ENCODE data around the gene CFAP91. TPM values are rescaled to one million over a fixed set of nuclear protein-coding genes. Genes with fewer than 3 reads are reported as not detected.

CFAP91 gene
- total and polyA plus RNA-seq, 9 of the 15 experiments (the other 6 are each of a cell fraction or from before 2014, with no cell fraction given): not detected

DNA sequence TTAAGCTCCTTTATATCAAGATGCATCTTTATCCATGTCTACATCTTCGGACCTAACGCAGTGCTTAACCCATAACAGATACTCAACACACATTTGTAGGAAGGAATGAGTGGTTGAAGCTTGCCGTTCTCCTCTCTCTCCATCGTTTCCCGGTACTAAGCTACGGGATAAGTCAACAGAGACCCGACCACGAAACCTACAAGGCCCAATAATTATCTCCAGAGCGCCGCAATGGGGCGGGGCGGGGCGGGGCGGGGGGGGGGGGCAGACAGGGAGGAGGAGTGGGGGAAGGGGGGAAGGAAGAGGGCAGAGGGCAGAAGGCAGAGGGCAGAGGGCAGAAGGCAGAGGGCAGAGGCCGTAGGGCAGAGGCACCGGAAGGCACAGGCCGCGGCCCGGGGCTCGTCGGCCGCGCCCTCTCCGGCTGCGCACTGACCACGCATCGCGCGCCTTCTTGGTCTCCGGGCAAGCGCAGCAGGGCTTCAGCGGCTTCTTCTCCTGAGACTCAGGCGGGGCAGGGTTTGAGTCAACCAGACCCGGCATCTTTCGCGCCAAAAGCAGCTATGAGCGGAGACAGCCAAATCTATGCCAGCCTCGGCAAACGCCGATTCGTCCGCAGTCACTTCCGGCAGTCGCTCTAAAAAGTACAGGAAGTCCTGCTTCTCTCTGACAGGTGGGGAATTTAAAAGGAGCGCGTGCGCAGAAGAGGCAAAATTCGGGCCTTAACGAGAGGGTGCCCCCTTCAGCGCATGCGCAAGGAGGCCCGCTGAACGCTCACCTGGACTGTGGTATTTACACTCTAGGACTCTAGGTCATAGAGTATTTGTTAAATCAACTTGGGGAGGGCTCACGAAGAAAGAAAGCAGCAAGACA, 25.8 kb upstream of the CFAP91 start, which contains the start of gene COX17 (continued):
- TF ChIP-seq, protein P1, sequence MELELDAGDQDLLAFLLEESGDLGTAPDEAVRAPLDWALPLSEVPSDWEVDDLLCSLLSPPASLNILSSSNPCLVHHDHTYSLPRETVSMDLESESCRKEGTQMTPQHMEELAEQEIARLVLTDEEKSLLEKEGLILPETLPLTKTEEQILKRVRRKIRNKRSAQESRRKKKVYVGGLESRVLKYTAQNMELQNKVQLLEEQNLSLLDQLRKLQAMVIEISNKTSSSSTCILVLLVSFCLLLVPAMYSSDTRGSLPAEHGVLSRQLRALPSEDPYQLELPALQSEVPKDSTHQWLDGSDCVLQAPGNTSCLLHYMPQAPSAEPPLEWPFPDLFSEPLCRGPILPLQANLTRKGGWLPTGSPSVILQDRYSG (tag; conservative IDR thresholded peaks at IDR 0.05; ENCODE audit: low read depth): no peak
- TF ChIP-seq ESRRA (IDR thresholded peaks at IDR 0.05; ENCODE audit: borderline replicate concordance, low read depth) (peak; percentile 49; the same call in 1 of the 2 replicates), TCFL5 (CRISPR knock-in tag; conservative IDR thresholded peaks at IDR 0.05) (no peak), ZNF830 (CRISPR knock-in tag; IDR thresholded peaks at IDR 0.05) (no peak), L3MBTL2 (IDR thresholded peaks at IDR 0.05) (peak; percentile 75), BDP1 (IDR thresholded peaks at IDR 0.05; ENCODE audit: insufficient read depth, insufficient read length) (no peak), GABPB1 (CRISPR knock-in tag; IDR thresholded peaks at IDR 0.05) (peak; percentile 89), ZFX (CRISPR knock-in tag; IDR thresholded peaks at IDR 0.05) (peak; percentile 91), CBX3 (IDR thresholded peaks at IDR 0.05; ENCODE audit: borderline replicate concordance in 1 of 2, low read length in 2 of 2) (peak in 1 of 2 experiments; percentile 25; a peak in 1 of 3 replicates), ZNF408 (CRISPR knock-in tag; IDR thresholded peaks at IDR 0.05; ENCODE audit: low read depth) (no peak), TEAD1 (CRISPR knock-in tag; IDR thresholded peaks at IDR 0.05) (peak in 1 of 2 experiments; percentile 71; a peak in 1 of 4 replicates), NRF1 (conservative IDR thresholded peaks at IDR 0.05 in 1 of 2, IDR thresholded peaks at IDR 0.05 in 1 of 2) (peak; percentile 98), HNRNPLL (IDR thresholded peaks at IDR 0.05; ENCODE audit: low read depth, low read length, poor library complexity, severe bottlenecking) (peak; percentile 40), ATF1 (CRISPR knock-in tag; IDR thresholded peaks at IDR 0.05) (no peak), ATF1 (tag; IDR thresholded peaks at IDR 0.05) (peak; percentile 77), MTA2 (IDR thresholded peaks at IDR 0.05; ENCODE audit: low read depth) (peak; percentile 91)
- TF ChIP-seq, protein P2, sequence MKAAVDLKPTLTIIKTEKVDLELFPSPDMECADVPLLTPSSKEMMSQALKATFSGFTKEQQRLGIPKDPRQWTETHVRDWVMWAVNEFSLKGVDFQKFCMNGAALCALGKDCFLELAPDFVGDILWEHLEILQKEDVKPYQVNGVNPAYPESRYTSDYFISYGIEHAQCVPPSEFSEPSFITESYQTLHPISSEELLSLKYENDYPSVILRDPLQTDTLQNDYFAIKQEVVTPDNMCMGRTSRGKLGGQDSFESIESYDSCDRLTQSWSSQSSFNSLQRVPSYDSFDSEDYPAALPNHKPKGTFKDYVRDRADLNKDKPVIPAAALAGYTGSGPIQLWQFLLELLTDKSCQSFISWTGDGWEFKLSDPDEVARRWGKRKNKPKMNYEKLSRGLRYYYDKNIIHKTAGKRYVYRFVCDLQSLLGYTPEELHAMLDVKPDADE (conservative IDR thresholded peaks at IDR 0.05; ENCODE audit: control insufficient read depth, low read depth, low read length): no peak
- TF ChIP-seq, protein P3, sequence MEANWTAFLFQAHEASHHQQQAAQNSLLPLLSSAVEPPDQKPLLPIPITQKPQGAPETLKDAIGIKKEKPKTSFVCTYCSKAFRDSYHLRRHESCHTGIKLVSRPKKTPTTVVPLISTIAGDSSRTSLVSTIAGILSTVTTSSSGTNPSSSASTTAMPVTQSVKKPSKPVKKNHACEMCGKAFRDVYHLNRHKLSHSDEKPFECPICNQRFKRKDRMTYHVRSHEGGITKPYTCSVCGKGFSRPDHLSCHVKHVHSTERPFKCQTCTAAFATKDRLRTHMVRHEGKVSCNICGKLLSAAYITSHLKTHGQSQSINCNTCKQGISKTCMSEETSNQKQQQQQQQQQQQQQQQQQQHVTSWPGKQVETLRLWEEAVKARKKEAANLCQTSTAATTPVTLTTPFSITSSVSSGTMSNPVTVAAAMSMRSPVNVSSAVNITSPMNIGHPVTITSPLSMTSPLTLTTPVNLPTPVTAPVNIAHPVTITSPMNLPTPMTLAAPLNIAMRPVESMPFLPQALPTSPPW (CRISPR knock-in tag; IDR thresholded peaks at IDR 0.05): peak; percentile 99
- TF ChIP-seq, protein P4, sequence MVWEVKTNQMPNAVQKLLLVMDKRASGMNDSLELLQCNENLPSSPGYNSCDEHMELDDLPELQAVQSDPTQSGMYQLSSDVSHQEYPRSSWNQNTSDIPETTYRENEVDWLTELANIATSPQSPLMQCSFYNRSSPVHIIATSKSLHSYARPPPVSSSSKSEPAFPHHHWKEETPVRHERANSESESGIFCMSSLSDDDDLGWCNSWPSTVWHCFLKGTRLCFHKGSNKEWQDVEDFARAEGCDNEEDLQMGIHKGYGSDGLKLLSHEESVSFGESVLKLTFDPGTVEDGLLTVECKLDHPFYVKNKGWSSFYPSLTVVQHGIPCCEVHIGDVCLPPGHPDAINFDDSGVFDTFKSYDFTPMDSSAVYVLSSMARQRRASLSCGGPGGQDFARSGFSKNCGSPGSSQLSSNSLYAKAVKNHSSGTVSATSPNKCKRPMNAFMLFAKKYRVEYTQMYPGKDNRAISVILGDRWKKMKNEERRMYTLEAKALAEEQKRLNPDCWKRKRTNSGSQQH (CRISPR knock-in tag; IDR thresholded peaks at IDR 0.05): no peak
- TF ChIP-seq, protein P5, sequence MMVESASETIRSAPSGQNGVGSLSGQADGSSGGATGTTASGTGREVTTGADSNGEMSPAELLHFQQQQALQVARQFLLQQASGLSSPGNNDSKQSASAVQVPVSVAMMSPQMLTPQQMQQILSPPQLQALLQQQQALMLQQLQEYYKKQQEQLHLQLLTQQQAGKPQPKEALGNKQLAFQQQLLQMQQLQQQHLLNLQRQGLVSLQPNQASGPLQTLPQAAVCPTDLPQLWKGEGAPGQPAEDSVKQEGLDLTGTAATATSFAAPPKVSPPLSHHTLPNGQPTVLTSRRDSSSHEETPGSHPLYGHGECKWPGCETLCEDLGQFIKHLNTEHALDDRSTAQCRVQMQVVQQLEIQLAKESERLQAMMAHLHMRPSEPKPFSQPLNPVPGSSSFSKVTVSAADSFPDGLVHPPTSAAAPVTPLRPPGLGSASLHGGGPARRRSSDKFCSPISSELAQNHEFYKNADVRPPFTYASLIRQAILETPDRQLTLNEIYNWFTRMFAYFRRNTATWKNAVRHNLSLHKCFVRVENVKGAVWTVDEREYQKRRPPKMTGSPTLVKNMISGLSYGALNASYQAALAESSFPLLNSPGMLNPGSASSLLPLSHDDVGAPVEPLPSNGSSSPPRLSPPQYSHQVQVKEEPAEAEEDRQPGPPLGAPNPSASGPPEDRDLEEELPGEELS (CRISPR knock-in tag; IDR thresholded peaks at IDR 0.05; ENCODE audit: borderline replicate concordance): no peak
